Measurements from ENCODE around the gene PAX6.
"Not testable (repeated sequence)": the region's sequence is repeated elsewhere in the genome, so short reads cannot be mapped to it uniquely, and the experiment has no call there.

Gene PAX6

GRCh38 chr11:31767685-31768084, 43.4 kb downstream of the PAX6 start:
- no peak for DNase-seq (ENCODE audit: low read depth)

- no peak for DNase-seq (ENCODE audit: low read depth)
Measured at GRCh38 chr11:31767066-31767465, 44.1 kb downstream of the PAX6 start.

GRCh38 chr11:31764766-31765165, 46.4 kb downstream of the PAX6 start:
- DNase-seq (ENCODE audit: low read depth) = no peak

GRCh38 chr11:31764261-31764660, 46.9 kb downstream of the PAX6 start:
- DNase-seq (ENCODE audit: low read depth) = no peak

- DNase-seq (ENCODE audit: low read depth) = no peak
Measured at GRCh38 chr11:31763296-31763695, 47.8 kb downstream of the PAX6 start.

- no peak for DNase-seq (ENCODE audit: low read depth)
Measured at GRCh38 chr11:31761636-31762035, 49.5 kb downstream of the PAX6 start.

- DNase-seq (ENCODE audit: low read depth) = no peak
Measured at GRCh38 chr11:31757260-31757835, 53.8 kb downstream of the PAX6 start.

GRCh38 chr11:31747581-31747980, 63.5 kb downstream of the PAX6 start:
- no peak for DNase-seq (ENCODE audit: low read depth)

GRCh38 chr11:31740731-31741368, 70.3 kb downstream of the PAX6 start:
- not testable (repeated sequence) for DNase-seq (ENCODE audit: low read depth)

GRCh38 chr11:31740131-31740530, 71.0 kb downstream of the PAX6 start:
- no peak for DNase-seq (ENCODE audit: low read depth)
